Caco-2 (cell line): ENCODE results near the gene SAG. TPM values are rescaled to one million over a fixed set of nuclear protein-coding genes. Genes with fewer than 3 reads are reported as not detected.

Experiments
- BruUV-seq: library from RNA; stranded (reverse); fragments of 400-500 nt; replicated peaks from 2 replicates; lab custom pipeline; 2021; lab: Mats Ljungman, UMichigan
- CTCF ChIA-PET: fragments of 300-600 bp; sonication (Branson Sonifier 250); formaldehyde crosslinking; loops from one replicate; lab custom pipeline; 2022; ENCODE audit warnings: antibody characterized with exemption; lab: Charles Lee
- POLR2A ChIA-PET: fragments of 300-600 bp; sonication (Branson Sonifier 250); formaldehyde crosslinking; loops from one replicate; lab custom pipeline; 2022; ENCODE audit warnings: antibody characterized with exemption; lab: Charles Lee
- DNase-seq, 2 experiments: peaks; one replicate each; pipeline versions ENCODE4 v3.0.0 to v3.0.0-alpha.2; 2020 to 2022
- H3K27me3 ChIP-seq: replicated peaks from 2 replicates; pipeline ENCODE4 v1.6.0; 2011; ENCODE audit warnings: low read length; ENCODE audit not compliant: control insufficient read depth, insufficient read depth
- H3K36me3 ChIP-seq: 2 replicates; pipeline ENCODE4 v1.5.1; 2011; ENCODE audit warnings: low read length; ENCODE audit not compliant: control insufficient read depth, insufficient read depth
- H3K4me1 ChIP-seq: fragments of 250-450 bp; sonication (Bioruptor Pico); 2 replicates; pipeline ENCODE4 v1.5.1; 2020; ENCODE audit warnings: mild to moderate bottlenecking
- H3K4me3 ChIP-seq: 2 replicates; pipeline ENCODE4 v1.5.1; 2011; ENCODE audit warnings: low read depth, mild to moderate bottlenecking, control low read depth, low read length
- H3K9me3 ChIP-seq: fragments of 250-450 bp; sonication (Bioruptor Pico); 2 replicates; pipeline ENCODE4 v1.5.1; 2020; ENCODE audit warnings: mild to moderate bottlenecking, moderate library complexity
- H3K27ac Mint-ChIP-seq: one replicate; pipeline ENCODE4 v1.8.0; 2022; ENCODE audit warnings: mixed read lengths; ENCODE audit not compliant: unreplicated experiment
- H3K27me3 Mint-ChIP-seq: one replicate; pipeline ENCODE4 v1.8.0; 2022; ENCODE audit warnings: mixed read lengths; ENCODE audit not compliant: insufficient read depth, unreplicated experiment
- H3K36me3 Mint-ChIP-seq: one replicate; pipeline ENCODE4 v1.8.0; 2022; ENCODE audit warnings: mild to moderate bottlenecking, mixed read lengths; ENCODE audit not compliant: insufficient read depth, unreplicated experiment
- H3K4me1 Mint-ChIP-seq: one replicate; pipeline ENCODE4 v1.8.0; 2022; ENCODE audit warnings: low read depth, mixed read lengths; ENCODE audit not compliant: unreplicated experiment
- H3K4me3 Mint-ChIP-seq: one replicate; pipeline ENCODE4 v1.8.0; 2022; ENCODE audit warnings: mild to moderate bottlenecking, moderate library complexity, mixed read lengths; ENCODE audit not compliant: unreplicated experiment
- H3K9me3 Mint-ChIP-seq: one replicate; pipeline ENCODE4 v1.8.0; 2022; ENCODE audit warnings: mixed read lengths; ENCODE audit not compliant: unreplicated experiment
- CTCF ChIP-seq, 2 experiments: fragments of 200-600 bp in 1 of 2; IDR thresholded peaks; 1 replicate in 1 of 2; 2 replicates in 1 of 2; pipeline versions ENCODE4 v1.5.1 to v1.8.0; 2011 to 2022; ENCODE audit warnings: antibody characterized with exemption in 1 of 2, control low read depth in 1 of 2, inconsistent platforms in 1 of 2, low read depth in 1 of 2, low read length in 1 of 2, mild to moderate bottlenecking in 1 of 2, moderate library complexity in 1 of 2; ENCODE audit not compliant: insufficient read depth in 1 of 2, severe bottlenecking in 1 of 2, unreplicated experiment in 1 of 2
- intact Hi-C: fragments of 100-400 bp; cut with micrococcal nuclease; formaldehyde crosslinking; loops from one replicate; pipeline ENCODE4 v1.10.0; 2022; ENCODE audit not compliant: unreplicated experiment
- total RNA-seq: library from RNA; stranded (reverse); gene quantifications from 2 replicates; pipeline ENCODE4 v1.2.3, GENCODE V29; 2022

The SAG gene
- total RNA-seq, 1 experiment from 2014 or later: not detected

- intact Hi-C loops: no loop called here
- Mint-ChIP-seq H3K27me3 (no peaks in the 10 kb centered on the region), H3K36me3 (peaks cover 57% of the 10 kb centered on the region), H3K9me3 (no peaks in the 10 kb centered on the region), H3K4me3 (no peak overlapping the region), H3K4me1 (peaks cover 19% of the 10 kb centered on the region), H3K27ac (peak overlapping the region; percentile 22)
- Histone ChIP-seq H3K4me3 (no peak overlapping the region), H3K27me3 (no peaks in the 10 kb centered on the region), H3K36me3 (no peaks in the 10 kb centered on the region), H3K9me3 (no peaks in the 10 kb centered on the region), H3K4me1 (no peaks in the 10 kb centered on the region)
- POLR2A ChIA-PET: no interaction called here
- no peak for TF ChIP-seq CTCF (IDR thresholded peaks at IDR 0.05; ENCODE audit: insufficient read depth in 1 of 2, low read depth in 1 of 2, low read length in 1 of 2, severe bottlenecking in 1 of 2, unreplicated experiment in 1 of 2)
- CTCF ChIA-PET: no interaction called here
- BruUV-seq: no TSS peak
- DNase-seq: no peak
Measured at GRCh38 chr2:233386382-233387041, 78.9 kb downstream of the SAG start.

- Histone ChIP-seq H3K9me3 (no peaks in the 10 kb centered on the region), H3K27me3 (no peaks in the 10 kb centered on the region), H3K36me3 (no peaks in the 10 kb centered on the region), H3K4me3 (no peak overlapping the region), H3K4me1 (no peaks in the 10 kb centered on the region)
- Mint-ChIP-seq H3K4me3 (no peak overlapping the region), H3K27ac (no peak overlapping the region), H3K36me3 (peaks cover 62% of the 10 kb centered on the region), H3K4me1 (peaks cover 19% of the 10 kb centered on the region), H3K9me3 (no peaks in the 10 kb centered on the region), H3K27me3 (no peaks in the 10 kb centered on the region)
- intact Hi-C loops: no loop called here
- ChIA-PET POLR2A (no interaction called here), CTCF (no interaction called here)
- no peak for DNase-seq
- TF ChIP-seq CTCF (IDR thresholded peaks at IDR 0.05; ENCODE audit: insufficient read depth in 1 of 2, low read depth in 1 of 2, low read length in 1 of 2, severe bottlenecking in 1 of 2, unreplicated experiment in 1 of 2): no peak
- no TSS peak for BruUV-seq
Measured at GRCh38 chr2:233387225-233387624, 79.6 kb downstream of the SAG start.

DNA sequence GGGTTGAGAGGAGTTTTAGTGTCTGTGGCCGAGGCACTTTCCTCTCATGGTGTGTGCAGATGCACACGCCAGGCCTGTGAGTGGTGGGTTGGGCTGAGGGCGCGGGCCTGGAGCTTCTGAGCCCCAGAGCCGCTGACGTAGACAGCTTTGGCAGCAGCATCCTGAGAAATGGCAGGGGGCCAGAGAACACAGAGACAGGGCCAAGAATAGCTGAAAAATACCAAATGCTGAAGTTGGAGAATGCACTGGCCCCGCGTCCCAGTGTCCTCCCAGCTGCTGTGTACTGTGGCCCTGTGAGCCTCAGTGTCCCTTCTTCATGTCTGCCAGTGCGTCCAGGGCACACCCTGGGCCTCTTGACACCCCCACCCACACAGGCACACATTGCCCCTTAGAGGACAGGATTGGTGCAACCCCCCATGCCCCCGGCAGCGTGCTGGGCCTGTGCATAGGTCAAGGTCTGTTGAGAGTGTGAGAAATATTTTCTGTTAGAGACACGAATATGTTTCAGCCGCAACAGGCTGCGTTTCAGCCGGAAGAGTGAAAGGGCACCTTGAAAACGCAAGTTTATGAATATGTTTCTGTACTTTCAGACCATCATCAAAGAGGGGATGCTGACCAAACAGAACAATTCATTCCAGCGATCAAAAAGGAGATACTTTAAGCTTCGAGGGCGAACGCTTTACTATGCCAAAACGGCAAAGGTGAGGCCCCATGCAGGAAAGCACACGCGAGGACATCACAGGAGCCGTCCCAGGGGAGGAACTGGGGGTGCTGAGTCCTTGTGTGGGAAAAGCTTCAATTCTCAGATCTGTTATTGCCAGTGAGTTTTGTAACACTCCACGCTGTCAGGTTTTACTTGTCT is 80.3 kb downstream of the SAG start:
- no peaks in the 10 kb centered on the region for H3K36me3 ChIP-seq
- POLR2A ChIA-PET: no interaction called here
- Mint-ChIP-seq H3K36me3 (peaks cover 57% of the 10 kb centered on the region), H3K9me3 (no peaks in the 10 kb centered on the region), H3K4me1 (peaks cover 19% of the 10 kb centered on the region), H3K4me3 (no peak overlapping the region), H3K27me3 (no peaks in the 10 kb centered on the region), H3K27ac (no peak overlapping the region)
- no peak overlapping the region for H3K4me3 ChIP-seq
- CTCF ChIA-PET: no interaction called here
- no peak for TF ChIP-seq CTCF (IDR thresholded peaks at IDR 0.05; ENCODE audit: insufficient read depth in 1 of 2, low read depth in 1 of 2, low read length in 1 of 2, severe bottlenecking in 1 of 2, unreplicated experiment in 1 of 2)
- BruUV-seq: no TSS peak
- no peaks in the 10 kb centered on the region for H3K9me3 ChIP-seq
- no peaks in the 10 kb centered on the region for H3K27me3 ChIP-seq
- DNase-seq: no peak
- no peaks in the 10 kb centered on the region for H3K4me1 ChIP-seq
- intact Hi-C loops: no loop called here
